Stimulated activated CD8-positive, alpha-beta memory T cell treated with anti-CD3 and anti-CD28 coated beads, Interleukin-4, amount 100 ng/mL, for 4 hours (primary cell): ENCODE measurements around the gene CFAP73.

Experiments
- DNase-seq, 2 donors: peaks; one replicate each; pipeline ENCODE4 v3.0.0-alpha.2; 2020; ENCODE audit warnings: low read depth in 2 of 2, low spot score in 1 of 2

CFAP73 gene

DNA sequence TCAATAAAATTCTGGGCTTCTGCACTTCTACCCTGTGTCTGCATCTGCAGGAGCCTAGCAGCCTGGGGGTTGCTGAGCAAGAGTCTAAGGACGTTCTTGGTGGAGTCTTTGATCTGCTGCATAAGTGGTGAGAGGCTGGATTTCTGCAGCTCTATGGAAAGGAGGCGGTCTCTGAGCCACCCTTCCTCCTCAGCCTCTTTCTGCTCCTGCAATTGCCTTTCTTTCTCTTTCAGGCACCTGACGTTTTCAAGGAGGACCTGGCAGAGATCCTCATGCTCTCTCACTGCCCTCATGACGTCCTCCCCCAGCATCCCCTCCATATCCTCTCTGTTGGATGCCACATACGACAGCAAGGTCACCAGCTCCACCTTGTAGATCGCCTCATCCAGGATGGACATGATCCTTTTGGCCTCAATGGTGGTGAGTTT, 58.1 kb downstream of the CFAP73 start:
- DNase-seq = no peak

- peak in 1 of 2 donors; percentile 21 for DNase-seq
Measured at GRCh38 chr12:113208041-113208934, 58.8 kb downstream of the CFAP73 start.
